Measurements from ENCODE around the gene PCBP3. TPM values are rescaled to one million over a fixed set of nuclear protein-coding genes. Genes with fewer than 3 reads are reported as not detected.

PCBP3 gene
- 1.1 and 4.3 TPM in 2 replicates for total RNA-seq
- polyA plus RNA-seq = 2.6 and 3.4 TPM in 2 replicates

DNA sequence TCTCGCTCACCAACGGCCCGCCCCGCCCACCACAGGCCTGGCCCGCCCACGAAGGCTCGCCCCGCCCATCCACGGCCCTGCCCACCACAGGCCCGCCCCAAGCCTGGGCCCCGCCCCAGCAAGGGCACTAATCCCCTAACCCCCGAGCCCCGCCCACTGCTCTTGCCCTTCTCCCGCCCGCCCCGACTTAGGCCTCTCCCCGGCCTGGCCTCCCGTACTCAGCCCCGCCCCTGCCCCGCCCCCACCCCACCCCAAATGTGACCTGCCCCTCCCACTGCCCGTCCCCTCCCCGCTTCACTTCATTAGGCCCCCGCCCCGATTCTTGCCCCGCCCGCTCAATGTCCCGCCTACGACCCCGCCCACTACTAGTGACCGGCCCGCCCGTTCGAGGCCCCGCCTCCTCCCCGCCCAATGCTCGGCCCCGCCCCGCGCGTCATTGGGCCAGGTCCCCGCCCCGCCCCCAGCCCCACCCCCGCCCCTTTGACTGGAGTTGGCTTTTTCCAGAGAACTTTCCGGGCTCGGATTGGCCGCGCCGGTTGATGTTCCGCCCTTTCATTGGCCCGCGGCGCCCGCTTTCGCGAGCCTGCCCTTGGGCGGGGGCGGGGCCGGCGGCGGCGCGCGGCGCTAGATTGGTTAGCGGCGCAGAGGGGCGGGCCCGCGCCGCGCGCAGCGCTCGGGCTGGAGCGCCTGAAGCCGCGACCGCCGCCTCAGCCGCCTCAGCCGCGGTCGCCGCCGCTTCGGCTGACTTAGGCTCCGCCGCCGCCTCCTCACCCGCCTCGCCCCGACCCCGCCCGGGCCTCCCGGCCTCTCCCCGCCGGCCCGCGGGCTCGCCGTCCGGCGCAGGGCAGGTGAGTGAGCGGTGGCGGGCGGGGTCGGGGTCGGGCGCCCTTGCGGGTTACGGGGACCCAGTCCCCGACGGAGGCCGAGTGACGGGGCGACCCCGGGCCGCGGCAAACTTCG is at the start of gene PCBP3:
Gene PCBP3 (plus strand): TSS at position 705 of the 960 bp plus-strand sequence. CDS start 206,361 bp downstream, outside the sequence.
- H3K4me3 ChIP-seq = peak within 1 kb of the TSS; percentile 58
- peak; percentile 98 to 99 for DNase-seq (ENCODE audit: low read depth in 1 of 2, low spot score in 1 of 2)
- no peaks in the 10 kb centered on the region for H3K36me3 ChIP-seq
- H3K4me1 ChIP-seq (ENCODE audit: low read depth) = peaks cover 8% of the 10 kb centered on the region
- H3K27ac ChIP-seq = no peak within 1 kb of the TSS
- TF ChIP-seq CTCF (IDR thresholded peaks at IDR 0.05; ENCODE audit: low read depth, low read length) = no peak
- no peaks in the 10 kb centered on the region for H3K9me3 ChIP-seq (ENCODE audit: low read depth)
- peaks cover 29% of the 10 kb centered on the region for H3K27me3 ChIP-seq

- no peaks in the 10 kb centered on the region for H3K9me3 ChIP-seq (ENCODE audit: low read depth)
- H3K27me3 ChIP-seq = peaks cover 5% of the 10 kb centered on the region
- no peaks in the 10 kb centered on the region for H3K36me3 ChIP-seq
- H3K4me1 ChIP-seq (ENCODE audit: low read depth) = no peaks in the 10 kb centered on the region
- no peak overlapping the region for H3K27ac ChIP-seq
- no peak for TF ChIP-seq CTCF (IDR thresholded peaks at IDR 0.05; ENCODE audit: low read depth, low read length)
- no peak for DNase-seq (ENCODE audit: low read depth in 1 of 2, low spot score in 1 of 2)
- no peak overlapping the region for H3K4me3 ChIP-seq
These were observed 48.6 kb upstream of the PCBP3 start for GRCh38 chr21:45594721-45595489.

DNA sequence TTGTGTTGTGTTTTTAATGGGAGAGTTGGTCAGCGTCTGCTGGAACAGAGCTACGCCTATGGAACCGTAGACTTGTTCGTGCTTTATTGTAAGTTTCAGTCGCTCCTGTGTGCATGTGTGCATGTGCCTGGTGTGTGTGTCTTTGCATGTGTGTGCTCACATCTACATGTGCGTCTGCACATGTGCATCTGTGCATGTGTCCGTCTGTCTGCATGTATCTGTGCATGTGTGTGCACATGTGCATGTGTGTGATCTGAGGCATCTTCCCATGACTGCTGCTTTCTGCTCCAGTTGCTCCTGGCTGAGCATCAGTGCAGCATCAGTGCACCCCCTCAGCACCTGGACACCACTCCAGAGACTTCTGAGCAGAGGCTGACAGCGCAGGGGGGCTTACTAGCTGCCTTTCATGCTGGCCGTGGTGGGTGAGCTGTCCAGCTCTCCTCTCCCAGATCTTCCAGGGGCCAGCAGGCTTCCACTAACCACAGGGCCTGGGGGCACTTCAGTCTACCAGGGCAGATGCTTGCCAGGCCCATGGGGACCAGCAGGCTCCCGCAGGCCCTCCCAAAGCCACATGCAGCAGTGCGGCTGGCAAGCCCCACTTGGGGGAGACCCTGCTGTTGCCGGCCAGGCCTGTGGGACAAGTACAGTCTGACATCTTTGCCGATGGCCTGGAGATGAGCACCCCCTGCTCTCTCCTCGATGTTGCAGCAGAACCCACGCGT is 47.8 kb upstream of the PCBP3 start:
- no peak overlapping the region for H3K4me3 ChIP-seq
- no peak overlapping the region for H3K27ac ChIP-seq
- H3K9me3 ChIP-seq (ENCODE audit: low read depth) = no peaks in the 10 kb centered on the region
- H3K36me3 ChIP-seq = no peaks in the 10 kb centered on the region
- TF ChIP-seq CTCF (IDR thresholded peaks at IDR 0.05; ENCODE audit: low read depth, low read length) = no peak
- no peaks in the 10 kb centered on the region for H3K27me3 ChIP-seq
- DNase-seq (ENCODE audit: low read depth in 1 of 2, low spot score in 1 of 2) = no peak
- no peaks in the 10 kb centered on the region for H3K4me1 ChIP-seq (ENCODE audit: low read depth)

- no peaks in the 10 kb centered on the region for H3K27me3 ChIP-seq
- H3K4me1 ChIP-seq (ENCODE audit: low read depth) = no peaks in the 10 kb centered on the region
- H3K27ac ChIP-seq = no peak overlapping the region
- peak; percentile 49 to 82 for DNase-seq (ENCODE audit: low read depth in 1 of 2, low spot score in 1 of 2)
- peak; percentile 91 for TF ChIP-seq CTCF (IDR thresholded peaks at IDR 0.05; ENCODE audit: low read depth, low read length)
- H3K36me3 ChIP-seq = no peaks in the 10 kb centered on the region
- H3K4me3 ChIP-seq = no peak overlapping the region
- H3K9me3 ChIP-seq (ENCODE audit: low read depth) = no peaks in the 10 kb centered on the region
These were observed 46.7 kb upstream of the PCBP3 start for GRCh38 chr21:45596704-45597318.

GRCh38 chr21:45598109-45598508 is 45.4 kb upstream of the PCBP3 start:
- TF ChIP-seq CTCF (IDR thresholded peaks at IDR 0.05; ENCODE audit: low read depth, low read length) = no peak

More at GRCh38 chr21:45598109-45598508, 45.4 kb upstream of the PCBP3 start:
- H3K9me3 ChIP-seq (ENCODE audit: low read depth) = no peaks in the 10 kb centered on the region
- H3K4me1 ChIP-seq (ENCODE audit: low read depth) = no peaks in the 10 kb centered on the region
- H3K4me3 ChIP-seq = no peak overlapping the region
- H3K27ac ChIP-seq = no peak overlapping the region
- peak in 1 of 2 donors; percentile 10 for DNase-seq (ENCODE audit: low read depth in 1 of 2, low spot score in 1 of 2)
- no peaks in the 10 kb centered on the region for H3K27me3 ChIP-seq
- no peaks in the 10 kb centered on the region for H3K36me3 ChIP-seq
